HG02571 (cell line): Measurements from ENCODE around the gene PTH2.
"Not testable (repeated sequence)": the region's sequence is repeated elsewhere in the genome, so short reads cannot be mapped to it uniquely, and the experiment has no call there.

Experiments used
- ATAC-seq: cut with Tn5 transposase; IDR thresholded peaks from one replicate; pipeline ENCODE4 v1.9.1; 2021; ENCODE audit warnings: mild to moderate bottlenecking, moderate library complexity; ENCODE audit not compliant: unreplicated experiment

The PTH2 gene

DNA sequence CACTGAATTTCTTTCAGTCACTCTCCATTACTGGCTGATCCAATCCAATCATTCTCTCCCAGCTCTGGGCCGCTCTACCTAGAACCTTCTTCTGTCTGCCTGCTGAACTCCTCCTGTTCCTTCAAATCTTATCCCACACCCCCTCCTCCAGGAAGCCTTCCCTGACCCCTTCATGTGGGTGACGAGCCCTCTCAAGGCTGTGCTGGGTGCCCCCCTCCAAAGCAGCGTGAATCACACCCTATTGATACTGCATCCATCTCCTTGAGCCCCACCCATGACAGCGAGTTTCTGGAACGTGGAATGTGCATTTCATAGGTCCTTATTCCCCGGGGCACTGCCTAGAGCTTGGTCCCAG is 25.2 kb upstream of the PTH2 start:
- ATAC-seq, result no peak

DNA sequence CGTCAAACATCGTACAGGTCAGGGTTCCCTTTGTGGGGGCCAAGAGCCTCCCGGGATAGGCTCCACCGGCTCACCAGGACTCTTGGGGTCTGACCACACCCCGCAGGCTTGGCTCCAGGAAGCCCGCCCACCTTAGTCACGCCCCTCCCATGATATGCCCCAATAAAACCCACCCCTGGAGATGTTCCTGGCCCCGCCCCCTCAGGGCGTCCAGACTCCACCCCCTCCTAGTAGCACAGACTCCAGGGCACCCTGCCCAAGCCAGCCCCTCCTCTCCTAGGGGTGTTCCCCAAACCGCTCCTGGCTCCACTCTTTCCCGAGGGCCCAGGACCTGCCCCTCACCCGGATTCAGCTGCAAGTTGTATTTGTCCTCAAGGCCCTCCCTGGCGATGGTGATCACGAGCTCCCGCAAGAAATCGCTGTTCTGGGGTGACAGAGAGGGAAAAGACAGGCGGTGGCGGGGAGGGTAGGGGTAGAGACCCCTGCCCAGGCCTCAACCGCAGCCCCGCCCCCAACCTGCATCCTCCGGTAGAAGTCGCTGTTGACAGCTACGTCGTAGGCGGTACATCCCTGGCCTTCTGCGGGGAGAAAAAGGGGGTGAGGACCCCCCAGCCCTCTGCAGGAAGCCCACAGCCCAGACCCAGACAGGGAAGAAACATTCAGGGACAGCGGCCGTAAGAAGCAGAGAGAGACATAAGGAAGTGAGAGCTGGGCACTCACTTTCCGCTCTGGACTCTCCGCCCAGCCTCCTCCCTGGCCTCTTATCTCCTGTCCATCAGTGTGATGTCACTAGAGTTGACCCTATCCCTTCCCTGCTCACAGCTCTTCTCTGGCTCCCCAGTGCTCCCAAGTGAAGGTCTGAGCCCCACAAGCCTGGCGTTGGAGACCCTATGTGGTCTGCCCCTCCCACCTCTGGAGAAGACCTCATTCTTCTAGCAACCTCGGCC is 24.5 kb upstream of the PTH2 start:
- no peak for ATAC-seq

DNA sequence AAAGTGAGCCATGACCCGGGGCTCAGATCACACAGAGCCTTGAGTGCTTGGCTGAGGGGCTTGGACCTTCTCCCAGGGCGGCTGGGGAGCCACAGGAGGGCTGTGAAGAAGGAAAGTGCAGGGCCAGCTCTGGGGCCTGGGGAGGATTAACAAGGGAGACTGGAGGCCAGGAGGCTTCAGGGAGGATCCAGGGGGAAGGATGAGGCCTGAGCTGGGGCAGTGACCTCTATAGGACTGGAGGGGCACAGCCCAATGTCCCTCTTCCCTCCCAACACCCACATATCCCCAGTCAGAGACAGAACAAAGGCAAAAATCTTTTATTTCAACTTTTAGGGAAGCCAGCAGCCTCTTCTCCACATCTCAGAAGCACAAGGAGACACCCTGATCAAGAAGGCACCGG is 22.8 kb upstream of the PTH2 start:
- ATAC-seq, result no peak

DNA sequence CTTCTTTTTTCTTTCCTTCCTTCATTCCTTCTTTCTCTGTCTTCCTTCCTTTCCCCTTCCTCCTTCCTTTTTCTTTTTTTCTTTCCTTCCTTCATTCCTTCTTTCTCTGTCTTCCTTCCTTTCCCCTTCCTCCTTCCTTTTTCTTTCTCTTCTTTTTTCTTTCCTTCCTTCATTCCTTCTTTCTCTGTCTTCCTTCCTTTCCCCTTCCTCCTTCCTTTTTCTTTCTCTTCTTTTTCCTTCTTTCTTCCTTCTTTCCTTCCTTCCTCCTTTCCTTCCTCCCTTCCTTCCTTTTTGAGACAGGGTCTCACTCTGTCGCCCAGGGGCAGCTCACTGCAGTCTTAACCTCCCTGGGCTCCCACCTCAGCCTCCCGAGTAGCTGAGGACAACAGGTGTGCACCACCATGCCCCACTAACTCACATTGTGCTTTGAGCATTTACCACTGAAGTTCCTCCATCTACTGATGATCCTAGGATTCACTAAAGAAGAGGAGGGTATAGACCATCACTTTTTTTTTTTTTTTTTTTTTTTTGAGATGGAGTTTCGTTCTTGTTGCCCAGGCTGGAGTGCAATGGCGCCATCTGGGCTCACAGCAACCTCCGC is 21.0 kb upstream of the PTH2 start:
- not testable (repeated sequence) for ATAC-seq

DNA sequence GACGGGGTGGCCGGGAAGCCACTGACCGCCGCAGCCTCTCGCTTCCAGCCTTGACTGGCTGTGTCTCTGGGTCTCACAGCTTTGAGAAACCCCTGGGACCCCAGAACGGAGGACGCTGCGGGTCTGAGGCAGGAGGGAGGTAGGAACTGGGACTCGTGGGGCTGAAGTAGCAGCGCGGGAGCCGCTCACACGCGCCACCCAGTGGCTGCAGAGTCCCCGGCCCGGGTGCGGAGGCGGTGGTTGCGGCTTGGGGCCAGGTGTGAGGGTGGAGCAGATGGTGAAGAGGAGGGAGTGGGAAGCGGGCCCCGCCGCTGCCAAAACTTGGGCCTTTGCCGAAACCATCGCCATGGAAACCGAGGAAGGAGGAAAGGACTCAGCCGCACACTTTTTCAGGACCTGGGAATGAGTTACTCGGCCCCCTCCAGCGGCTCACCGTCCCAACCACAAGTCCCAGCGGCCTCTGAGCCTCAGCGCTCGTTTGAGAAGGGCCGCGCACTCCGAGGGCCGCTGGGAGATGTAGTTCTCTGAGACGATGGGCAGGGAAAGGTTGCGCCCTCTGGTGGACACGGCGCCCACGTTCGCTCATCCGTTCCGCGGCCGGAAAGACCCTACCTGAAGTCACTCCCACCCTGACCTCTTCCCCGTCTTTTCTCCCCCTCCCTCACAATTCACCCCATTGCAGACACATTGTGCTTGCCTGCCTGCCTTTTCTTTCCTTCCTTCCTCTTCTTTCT is 20.3 kb upstream of the PTH2 start:
- peak; percentile 64 for ATAC-seq

DNA sequence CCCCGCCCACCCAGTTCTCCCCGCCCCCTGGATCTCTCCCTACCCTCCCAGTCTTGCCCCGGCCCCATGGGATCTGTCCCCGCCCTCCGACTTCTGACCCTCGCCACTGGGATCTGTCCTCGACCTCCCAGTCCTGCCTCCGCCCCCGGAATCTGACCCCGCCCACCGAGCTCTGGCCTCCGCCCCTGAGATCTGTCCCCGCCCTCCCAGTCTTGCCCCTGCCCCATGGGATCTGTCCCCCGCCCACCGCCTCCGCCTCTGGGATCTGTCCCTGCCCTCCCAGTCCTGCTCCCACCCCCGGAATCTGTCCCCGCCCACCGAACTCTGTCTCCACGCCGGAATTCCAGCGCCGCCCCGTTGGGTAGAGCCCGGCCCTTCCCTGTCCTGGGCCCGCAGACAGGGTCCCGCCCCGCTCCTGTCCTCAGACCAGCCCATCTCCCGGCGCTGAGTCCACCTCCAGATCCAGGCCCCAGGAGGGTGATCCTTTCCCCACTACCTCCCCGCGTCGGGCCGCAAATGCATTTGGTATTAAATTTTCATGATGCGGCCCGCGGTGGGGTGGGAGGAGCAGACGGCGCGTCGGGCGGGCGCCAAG is 19.6 kb upstream of the PTH2 start:
- peak; percentile 15 for ATAC-seq

DNA sequence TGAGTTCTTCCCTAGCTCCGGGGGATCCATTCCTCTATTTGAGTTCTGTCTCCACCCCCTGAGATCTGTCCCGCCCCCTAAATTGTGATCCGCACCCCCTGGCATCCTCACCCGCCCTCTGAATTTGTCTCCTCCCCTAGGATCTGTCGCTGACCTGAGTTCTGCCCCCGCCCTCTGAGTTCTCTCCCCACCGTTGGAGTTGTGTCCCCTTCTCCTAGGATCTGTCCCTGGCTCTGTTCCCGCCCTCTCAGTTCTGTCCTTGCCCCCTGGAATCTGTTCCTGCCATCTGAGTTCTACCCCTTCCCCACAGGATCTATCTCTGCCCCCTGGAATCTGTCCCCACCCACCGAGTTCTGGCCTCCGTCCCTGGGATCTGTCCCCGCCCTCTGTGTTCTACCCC is 19.1 kb upstream of the PTH2 start:
- ATAC-seq, result no peak

DNA sequence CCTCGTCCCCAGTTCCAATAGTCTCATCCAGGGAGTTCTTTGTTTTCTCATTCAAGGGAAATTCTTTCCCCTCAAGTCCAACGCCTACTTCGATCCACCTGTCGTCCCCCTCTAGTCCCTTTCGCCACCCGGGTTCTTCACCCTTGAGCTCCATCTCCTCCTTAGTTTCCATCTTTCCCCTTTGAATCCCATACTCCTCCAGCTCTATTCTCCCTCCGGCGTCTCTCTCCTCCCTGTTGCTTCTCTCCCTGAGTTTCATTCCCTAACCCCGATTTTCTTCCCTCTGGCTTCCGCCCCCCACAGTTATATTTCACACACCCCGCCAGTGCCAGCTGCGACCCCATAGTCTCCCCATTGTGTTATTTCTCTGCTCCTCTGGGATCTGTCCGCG is 18.7 kb upstream of the PTH2 start:
- ATAC-seq, result no peak

DNA sequence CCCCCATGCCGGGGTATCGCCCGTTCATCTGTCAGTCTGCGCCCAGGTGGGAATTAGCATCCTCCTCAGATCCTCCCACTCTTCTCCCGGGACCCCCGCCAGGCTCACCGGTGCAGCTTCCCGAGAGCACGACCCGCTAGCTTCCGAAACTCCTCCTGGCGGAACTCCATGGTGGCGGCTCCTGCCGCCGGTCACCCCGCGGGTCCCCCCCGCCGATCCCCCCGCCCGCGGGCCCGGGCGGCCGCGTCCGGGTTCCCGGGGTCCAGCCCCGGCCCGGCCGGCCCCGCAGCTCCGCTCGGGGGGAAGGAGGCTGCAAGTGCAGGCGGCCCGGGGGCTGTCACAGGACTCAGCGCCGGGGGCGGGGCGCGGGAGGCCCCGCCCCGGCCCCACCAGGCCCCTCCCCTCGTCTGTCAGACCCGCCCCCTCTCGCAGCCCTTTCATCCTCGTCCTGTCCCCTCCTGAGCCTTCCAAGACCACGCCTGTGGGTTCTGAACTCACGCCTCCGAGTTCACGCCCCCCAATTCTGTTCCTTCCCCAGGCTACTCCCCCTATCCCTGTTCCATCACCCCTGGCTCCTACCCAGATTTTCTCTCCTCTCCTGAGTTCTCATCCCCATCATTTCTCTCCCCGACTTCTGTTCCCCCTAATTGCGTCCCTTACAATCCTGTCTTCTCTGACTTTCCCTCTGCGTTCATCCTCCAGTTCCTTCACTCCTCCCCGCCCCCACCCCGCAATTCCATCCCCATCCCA is 18.1 kb upstream of the PTH2 start, which contains the start of gene SLC17A7:
Gene SLC17A7, minus strand, starts transcription at position 318 of the 750 bp plus-strand sequence. Its CDS starts 148 bp downstream, at position 170.
- ATAC-seq, result no peak

DNA sequence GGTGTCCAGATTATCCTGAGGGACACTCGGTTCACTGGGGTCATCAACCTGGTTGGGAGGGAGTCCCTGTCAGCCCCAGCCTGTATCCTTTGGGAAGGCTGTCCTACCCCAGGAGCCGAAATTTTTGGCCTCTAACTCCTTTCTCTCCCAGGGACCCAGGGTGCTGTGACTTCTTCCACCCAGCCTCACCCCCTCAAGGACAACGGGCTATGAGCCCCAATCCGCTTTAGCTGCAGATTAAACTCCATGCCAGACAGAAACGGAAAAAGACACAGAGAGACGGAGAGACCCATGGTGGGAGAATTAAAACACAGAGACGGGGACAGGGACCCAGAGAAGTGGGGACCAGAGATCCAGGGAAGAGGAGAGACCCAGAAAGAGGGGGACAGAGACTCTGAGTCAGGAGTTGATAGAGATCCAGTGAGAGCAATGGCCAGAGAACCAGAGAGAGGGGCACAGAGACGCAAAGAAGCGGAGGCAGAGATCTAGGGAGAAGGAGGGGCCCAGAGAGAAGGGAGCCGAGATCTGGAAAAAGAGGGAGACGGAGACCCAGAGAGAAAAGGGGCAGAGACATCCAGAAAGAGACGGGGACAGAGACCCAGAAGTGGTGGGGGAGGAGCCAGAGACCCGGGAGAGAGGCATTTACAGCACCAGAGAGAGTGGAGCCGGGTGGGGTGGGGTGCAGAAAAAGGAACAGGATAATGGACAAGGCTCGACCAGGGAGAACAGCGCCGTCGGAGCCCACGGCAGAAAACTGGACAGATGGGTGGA is 17.4 kb upstream of the PTH2 start:
- ATAC-seq, result no peak

DNA sequence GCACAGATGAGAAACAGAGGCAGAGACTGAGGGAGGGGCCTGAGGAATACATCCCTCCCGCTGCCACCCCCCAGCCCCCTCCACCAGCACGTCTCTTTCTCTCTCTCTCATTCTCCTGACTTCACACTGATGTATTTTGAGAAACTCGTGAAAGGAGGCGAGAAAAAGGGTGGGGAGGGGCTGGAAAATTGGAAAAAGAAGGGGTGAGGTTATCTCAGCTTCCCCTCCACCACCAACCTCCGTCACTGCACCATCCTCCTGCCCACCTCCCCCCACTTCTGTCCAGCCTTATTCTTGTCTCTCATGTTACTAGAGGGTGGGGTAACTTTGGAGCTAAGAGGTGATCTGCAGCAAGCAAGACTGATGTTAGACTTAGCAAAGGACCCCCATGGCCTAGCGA is 16.6 kb upstream of the PTH2 start:
- ATAC-seq, result no peak

DNA sequence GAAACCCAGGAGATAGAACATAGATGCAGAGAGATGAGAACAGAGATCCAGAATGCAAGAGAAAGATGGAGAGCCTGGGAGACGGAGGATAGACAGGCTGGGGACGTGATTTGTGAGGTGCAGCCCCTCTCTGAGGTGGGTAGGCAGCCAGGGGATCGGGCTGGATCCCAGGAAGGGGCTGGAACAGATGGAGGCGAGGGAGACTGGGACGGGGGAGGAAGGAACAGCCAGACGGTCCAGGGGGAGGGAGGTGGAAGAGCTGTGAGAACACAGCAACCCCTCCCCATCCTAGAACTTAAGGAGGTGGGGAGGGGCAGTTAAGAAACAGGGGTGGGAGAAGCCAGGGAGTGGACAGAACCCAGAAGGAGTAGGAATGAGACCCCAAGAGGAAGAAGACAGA is 15.0 kb upstream of the PTH2 start:
- ATAC-seq, result no peak

DNA sequence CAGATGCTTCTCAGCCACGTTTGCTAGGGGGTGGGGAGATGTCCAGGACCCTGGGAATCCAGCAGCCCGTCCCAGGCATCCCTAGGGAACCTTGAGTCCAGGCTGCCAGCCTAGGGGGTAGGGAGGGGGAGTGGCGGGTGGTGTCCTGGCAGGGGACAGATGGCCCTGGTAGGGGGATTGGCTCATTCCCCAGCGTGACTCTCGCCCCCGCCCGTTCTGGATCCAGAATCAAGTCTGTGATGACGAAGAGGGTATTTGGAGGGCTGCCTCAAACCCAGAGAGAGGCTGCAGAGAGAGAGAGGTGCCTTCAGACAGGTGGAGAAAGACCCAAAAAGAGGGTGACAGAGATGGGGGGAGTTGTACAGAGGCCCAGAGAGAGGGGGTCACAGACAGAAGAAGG is 14.0 kb upstream of the PTH2 start:
- ATAC-seq, result no peak

DNA sequence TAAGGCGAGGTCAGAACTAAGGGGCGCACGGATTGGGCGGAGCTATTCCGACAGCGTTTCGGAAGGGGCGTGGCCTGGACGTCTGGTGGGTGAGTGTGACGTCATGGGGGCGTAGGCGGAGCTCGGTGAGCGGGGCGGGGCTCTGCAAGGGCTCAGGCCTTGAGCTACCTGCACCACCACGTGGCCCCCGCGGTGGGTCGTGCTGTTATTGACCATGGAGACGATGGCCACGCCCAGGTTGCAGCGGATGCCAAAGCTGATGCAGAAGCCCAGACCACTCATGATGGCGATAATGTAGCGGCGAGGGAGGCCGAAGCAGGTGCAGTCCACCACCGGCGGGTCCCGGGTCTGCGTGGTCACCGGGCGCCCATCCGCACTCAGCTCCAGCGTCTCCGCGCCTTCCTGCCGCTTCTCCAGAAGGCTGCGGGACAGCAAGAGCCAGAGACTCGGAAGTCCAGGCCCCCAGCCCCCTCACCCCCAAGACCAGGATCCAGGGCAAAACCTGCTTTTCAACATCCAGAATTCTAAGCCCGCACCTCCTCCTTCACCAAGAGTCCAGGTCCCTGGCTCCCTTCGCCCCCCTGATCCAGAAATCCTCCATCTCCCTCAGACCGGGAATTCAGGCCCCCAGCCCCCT is 13.3 kb upstream of the PTH2 start:
- no peak for ATAC-seq

DNA sequence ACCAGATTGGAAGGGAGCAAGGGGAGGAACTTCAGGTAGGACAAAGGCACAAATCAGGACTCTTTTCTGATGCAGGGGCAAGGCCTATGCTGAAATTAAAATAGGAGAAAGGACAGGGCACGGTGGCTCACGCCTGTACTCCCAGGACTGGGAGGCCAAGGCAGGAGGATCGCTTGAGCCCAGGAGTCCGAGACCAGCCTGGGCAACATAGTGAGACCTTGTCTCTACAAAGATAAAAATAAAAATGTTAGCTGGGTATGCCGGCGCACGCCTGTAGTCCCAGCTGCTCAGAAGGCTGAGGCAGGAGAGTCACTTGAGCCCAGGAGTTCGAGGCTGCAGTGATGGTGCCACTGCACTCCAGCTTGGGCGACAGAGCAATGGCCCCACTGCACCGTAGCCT is 12.4 kb upstream of the PTH2 start:
- ATAC-seq, result no peak

DNA sequence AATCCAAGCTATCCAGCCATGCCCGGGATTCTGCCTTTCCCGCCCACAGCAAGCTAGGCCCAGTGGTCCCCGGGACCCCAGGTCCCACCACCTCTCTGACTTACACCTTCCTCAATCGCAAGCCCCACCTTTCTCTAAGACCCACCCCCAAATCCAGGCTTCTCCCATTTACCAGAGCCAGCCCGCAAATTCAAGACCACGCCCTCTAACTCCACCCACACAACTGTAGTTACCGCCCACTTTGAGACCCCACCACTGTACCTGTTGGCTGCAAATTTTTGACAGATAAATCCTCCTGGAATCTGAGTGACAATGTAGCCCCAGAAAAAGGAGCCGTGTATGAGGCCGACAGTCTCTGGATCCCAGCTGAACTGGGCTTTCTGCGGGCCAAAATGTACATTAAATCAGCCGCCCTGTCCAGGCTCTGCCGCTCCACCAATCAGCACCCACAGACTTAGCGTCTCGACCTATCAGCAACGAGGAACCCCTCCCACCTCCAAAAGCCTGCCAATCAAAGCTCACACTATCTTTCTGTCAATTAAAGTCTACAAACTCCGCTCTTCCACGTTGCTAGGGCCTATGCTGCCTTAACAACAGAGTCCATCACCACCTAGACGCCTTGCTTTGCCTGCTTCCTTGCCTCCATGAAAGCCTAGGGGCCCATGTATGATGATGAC is 11.8 kb upstream of the PTH2 start:
- no peak for ATAC-seq

DNA sequence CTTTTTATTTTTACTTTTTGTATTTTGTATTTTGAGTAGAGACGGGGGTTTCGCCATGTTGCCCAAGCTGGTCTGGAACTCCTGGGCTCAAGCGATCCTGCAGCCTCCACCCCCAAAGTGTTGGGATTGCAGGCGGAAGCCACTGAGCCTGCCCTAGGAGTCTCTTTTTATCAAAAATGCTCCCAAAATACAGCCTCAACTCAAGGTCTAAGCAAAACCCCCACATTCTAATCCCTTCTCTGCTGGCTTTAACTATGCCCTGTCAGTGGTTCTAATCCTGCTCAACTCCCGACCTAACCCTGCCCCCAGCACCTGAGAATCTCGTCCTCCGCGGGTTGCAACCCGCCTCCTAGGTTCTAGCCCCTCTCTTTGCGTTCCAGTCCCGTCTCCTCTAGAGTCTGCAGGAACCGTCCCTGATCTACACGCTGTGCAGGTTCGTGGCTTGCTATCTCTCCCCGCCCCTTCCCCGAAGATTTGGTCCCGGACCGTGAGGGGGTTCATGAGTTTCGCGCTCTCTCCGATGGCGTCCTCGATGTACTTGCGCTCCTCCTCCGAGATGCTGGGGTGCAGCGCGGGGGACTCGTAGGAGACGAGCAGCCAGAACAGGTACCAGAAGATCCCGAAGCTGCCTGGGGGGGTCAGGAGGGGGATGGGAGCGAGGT is 10.1 kb upstream of the PTH2 start:
- ATAC-seq, result no peak
